Stimulated activated naive CD8-positive, alpha-beta T cell treated with anti-CD3 and anti-CD28 coated beads, Interleukin-15, Interleukin-2, amounts not matched to agents 100 ng/mL and 50 ng/mL, for 24 hours (primary cell): ENCODE measurements around the gene TRABD2A.

ENCODE experiments used
- H3K27ac Mint-ChIP-seq: one replicate; pipeline ENCODE4 v1.8.0; 2021; ENCODE audit warnings: mild to moderate bottlenecking, mixed read lengths
- H3K27me3 Mint-ChIP-seq: one replicate; pipeline ENCODE4 v1.8.0; 2021; ENCODE audit warnings: mixed read lengths
- H3K36me3 Mint-ChIP-seq: one replicate; pipeline ENCODE4 v1.8.0; 2021; ENCODE audit warnings: low read depth, mixed read lengths
- H3K4me1 Mint-ChIP-seq: one replicate; pipeline ENCODE4 v1.8.0; 2021; ENCODE audit warnings: low read depth, mixed read lengths
- H3K4me3 Mint-ChIP-seq: one replicate; pipeline ENCODE4 v1.8.0; 2021; ENCODE audit warnings: mild to moderate bottlenecking, mixed read lengths
- H3K9me3 Mint-ChIP-seq: one replicate; pipeline ENCODE4 v1.8.0; 2021; ENCODE audit warnings: mixed read lengths

Gene TRABD2A

GRCh38 chr2:84894758-84895520, 14.1 kb upstream of the TRABD2A start:
- peak overlapping the region; percentile 68 for H3K4me3 Mint-ChIP-seq
- peak overlapping the region; percentile 74 for H3K27ac Mint-ChIP-seq
- H3K9me3 Mint-ChIP-seq = no peaks in the 10 kb centered on the region
- no peaks in the 10 kb centered on the region for H3K36me3 Mint-ChIP-seq
- H3K4me1 Mint-ChIP-seq = peaks cover 64% of the 10 kb centered on the region
- no peaks in the 10 kb centered on the region for H3K27me3 Mint-ChIP-seq

- peaks cover 64% of the 10 kb centered on the region for H3K4me1 Mint-ChIP-seq
- H3K36me3 Mint-ChIP-seq = no peaks in the 10 kb centered on the region
- peak overlapping the region; percentile 74 for H3K27ac Mint-ChIP-seq
- H3K9me3 Mint-ChIP-seq = no peaks in the 10 kb centered on the region
- no peaks in the 10 kb centered on the region for H3K27me3 Mint-ChIP-seq
- peak overlapping the region; percentile 68 for H3K4me3 Mint-ChIP-seq
Observed at GRCh38 chr2:84894131-84894586, 13.3 kb upstream of the TRABD2A start.

- no peak overlapping the region for H3K4me3 Mint-ChIP-seq
- H3K9me3 Mint-ChIP-seq = no peaks in the 10 kb centered on the region
- no peak overlapping the region for H3K27ac Mint-ChIP-seq
- H3K27me3 Mint-ChIP-seq = no peaks in the 10 kb centered on the region
- H3K4me1 Mint-ChIP-seq = peaks cover 65% of the 10 kb centered on the region
- H3K36me3 Mint-ChIP-seq = no peaks in the 10 kb centered on the region
Observed at GRCh38 chr2:84891355-84892010, 10.6 kb upstream of the TRABD2A start.

GRCh38 chr2:84889332-84889731, 8.4 kb upstream of the TRABD2A start:
- no peaks in the 10 kb centered on the region for H3K36me3 Mint-ChIP-seq
- peak overlapping the region; percentile 96 for H3K27ac Mint-ChIP-seq
- no peaks in the 10 kb centered on the region for H3K27me3 Mint-ChIP-seq
- H3K4me3 Mint-ChIP-seq = peak overlapping the region; percentile 80
- peaks cover 49% of the 10 kb centered on the region for H3K4me1 Mint-ChIP-seq
- no peaks in the 10 kb centered on the region for H3K9me3 Mint-ChIP-seq

- Mint-ChIP-seq H3K36me3 (no peaks in the 10 kb centered on the region), H3K4me1 (peaks cover 43% of the 10 kb centered on the region), H3K27me3 (no peaks in the 10 kb centered on the region), H3K4me3 (peak overlapping the region; percentile 80), H3K27ac (peak overlapping the region; percentile 96), H3K9me3 (no peaks in the 10 kb centered on the region)
Observed at GRCh38 chr2:84888401-84889276, 7.8 kb upstream of the TRABD2A start.

- no peaks in the 10 kb centered on the region for H3K9me3 Mint-ChIP-seq
- no peaks in the 10 kb centered on the region for H3K27me3 Mint-ChIP-seq
- H3K4me1 Mint-ChIP-seq = peaks cover 61% of the 10 kb centered on the region
- H3K36me3 Mint-ChIP-seq = no peaks in the 10 kb centered on the region
- H3K4me3 Mint-ChIP-seq = no peak overlapping the region
- H3K27ac Mint-ChIP-seq = peak overlapping the region; percentile 75
Observed at GRCh38 chr2:84886791-84887190, 5.9 kb upstream of the TRABD2A start.

- no peaks in the 10 kb centered on the region for H3K9me3 Mint-ChIP-seq
- no peak overlapping the region for H3K27ac Mint-ChIP-seq
- no peaks in the 10 kb centered on the region for H3K36me3 Mint-ChIP-seq
- no peaks in the 10 kb centered on the region for H3K27me3 Mint-ChIP-seq
- H3K4me3 Mint-ChIP-seq = no peak overlapping the region
- peaks cover 59% of the 10 kb centered on the region for H3K4me1 Mint-ChIP-seq
Observed at GRCh38 chr2:84885111-84885510, 4.2 kb upstream of the TRABD2A start.

GRCh38 chr2:84884449-84884848, 3.6 kb upstream of the TRABD2A start:
- H3K36me3 Mint-ChIP-seq = no peaks in the 10 kb centered on the region
- H3K4me1 Mint-ChIP-seq = peaks cover 55% of the 10 kb centered on the region
- H3K4me3 Mint-ChIP-seq = no peak overlapping the region
- no peaks in the 10 kb centered on the region for H3K9me3 Mint-ChIP-seq
- H3K27ac Mint-ChIP-seq = no peak overlapping the region
- no peaks in the 10 kb centered on the region for H3K27me3 Mint-ChIP-seq

- Mint-ChIP-seq H3K27ac (peak overlapping the region; percentile 94), H3K27me3 (no peaks in the 10 kb centered on the region), H3K4me3 (peak overlapping the region; percentile 93), H3K9me3 (no peaks in the 10 kb centered on the region), H3K4me1 (peaks cover 53% of the 10 kb centered on the region), H3K36me3 (no peaks in the 10 kb centered on the region)
Observed at GRCh38 chr2:84882775-84883550, 2.1 kb upstream of the TRABD2A start.

- H3K9me3 Mint-ChIP-seq = no peaks in the 10 kb centered on the region
- peaks cover 53% of the 10 kb centered on the region for H3K4me1 Mint-ChIP-seq
- peak overlapping the region; percentile 93 for H3K4me3 Mint-ChIP-seq
- no peaks in the 10 kb centered on the region for H3K27me3 Mint-ChIP-seq
- no peaks in the 10 kb centered on the region for H3K36me3 Mint-ChIP-seq
- H3K27ac Mint-ChIP-seq = peak overlapping the region; percentile 94
Observed at GRCh38 chr2:84882414-84882738, 1.5 kb upstream of the TRABD2A start.

GRCh38 chr2:84881581-84882413, 913 bp upstream of the TRABD2A start:
- Mint-ChIP-seq H3K9me3 (no peaks in the 10 kb centered on the region), H3K4me1 (peaks cover 53% of the 10 kb centered on the region), H3K36me3 (no peaks in the 10 kb centered on the region), H3K4me3 (peak overlapping the region; percentile 93), H3K27ac (peak overlapping the region; percentile 94), H3K27me3 (no peaks in the 10 kb centered on the region)

- Mint-ChIP-seq H3K4me3 (peak overlapping the region; percentile 98), H3K9me3 (no peaks in the 10 kb centered on the region), H3K4me1 (peaks cover 63% of the 10 kb centered on the region), H3K27me3 (no peaks in the 10 kb centered on the region), H3K36me3 (peaks cover 7% of the 10 kb centered on the region), H3K27ac (peak overlapping the region; percentile 98)
Observed at GRCh38 chr2:84880395-84880644, 564 bp downstream of the TRABD2A start.

GRCh38 chr2:84879584-84880394, 1.1 kb downstream of the TRABD2A start:
- Mint-ChIP-seq H3K27me3 (no peaks in the 10 kb centered on the region), H3K4me1 (peaks cover 68% of the 10 kb centered on the region), H3K4me3 (peak overlapping the region; percentile 98), H3K9me3 (no peaks in the 10 kb centered on the region), H3K27ac (peak overlapping the region; percentile 98), H3K36me3 (peaks cover 13% of the 10 kb centered on the region)
